ENCODE measurements around the gene CEACAM20. TPM values are rescaled to one million over a fixed set of nuclear protein-coding genes. Genes with fewer than 3 reads are reported as not detected.
A peak's percentile ranks its signal among the peaks of the same experiment; 100 is the strongest.
"Not testable (repeated sequence)": the region's sequence is repeated elsewhere in the genome, so short reads cannot be mapped to it uniquely, and the experiment has no call there.

Gene CEACAM20
- total and polyA plus RNA-seq, 2 experiments from 2014 or later = not detected

DNA sequence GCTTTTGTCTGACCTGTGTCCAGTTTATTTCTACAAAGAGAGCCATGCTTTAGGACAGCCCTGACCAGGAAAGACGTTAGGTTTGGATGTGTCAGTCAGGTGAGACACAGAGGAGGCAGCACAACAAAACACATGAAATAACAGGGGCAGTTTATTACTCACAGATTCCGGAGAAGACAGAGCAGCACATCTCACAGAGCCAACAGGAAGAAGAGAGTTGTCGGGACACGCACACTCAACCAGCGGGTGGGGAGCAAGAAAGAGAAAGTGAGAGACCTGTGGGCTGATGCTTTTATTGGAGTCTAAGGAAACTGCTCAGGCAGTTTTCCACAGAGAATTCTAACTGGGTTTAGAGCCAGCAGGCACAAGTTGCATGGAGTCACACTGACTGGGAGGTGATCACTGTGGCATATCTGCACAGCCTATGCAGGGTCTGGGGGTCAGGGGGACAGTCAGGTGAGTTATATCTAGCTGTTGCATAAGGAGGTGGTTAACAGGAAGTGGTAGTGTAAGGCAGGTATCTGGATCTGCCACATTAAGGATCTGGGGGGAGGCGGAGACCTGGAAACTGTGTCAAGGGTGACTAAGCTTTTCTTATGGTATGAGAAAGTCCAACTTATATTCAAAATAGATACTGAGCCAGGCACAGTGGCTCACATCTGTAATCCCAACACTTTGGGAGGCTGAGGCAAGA, 24.1 kb upstream of the CEACAM20 start (continued):
- TF ChIP-seq STAT1 (IDR thresholded peaks at IDR 0.05; ENCODE audit: unreplicated experiment) = no peak
- TF ChIP-seq NANOG (IDR thresholded peaks at IDR 0.05; ENCODE audit: borderline replicate concordance) = no peak
- TF ChIP-seq, protein P1, sequence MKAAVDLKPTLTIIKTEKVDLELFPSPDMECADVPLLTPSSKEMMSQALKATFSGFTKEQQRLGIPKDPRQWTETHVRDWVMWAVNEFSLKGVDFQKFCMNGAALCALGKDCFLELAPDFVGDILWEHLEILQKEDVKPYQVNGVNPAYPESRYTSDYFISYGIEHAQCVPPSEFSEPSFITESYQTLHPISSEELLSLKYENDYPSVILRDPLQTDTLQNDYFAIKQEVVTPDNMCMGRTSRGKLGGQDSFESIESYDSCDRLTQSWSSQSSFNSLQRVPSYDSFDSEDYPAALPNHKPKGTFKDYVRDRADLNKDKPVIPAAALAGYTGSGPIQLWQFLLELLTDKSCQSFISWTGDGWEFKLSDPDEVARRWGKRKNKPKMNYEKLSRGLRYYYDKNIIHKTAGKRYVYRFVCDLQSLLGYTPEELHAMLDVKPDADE (IDR thresholded peaks at IDR 0.05) = no peak
- no peak for TF ChIP-seq JUNB (IDR thresholded peaks at IDR 0.05; ENCODE audit: unreplicated experiment)
- TF ChIP-seq CREB1 (CRISPR knock-in tag; IDR thresholded peaks at IDR 0.05; ENCODE audit: low read depth) = no peak

DNA sequence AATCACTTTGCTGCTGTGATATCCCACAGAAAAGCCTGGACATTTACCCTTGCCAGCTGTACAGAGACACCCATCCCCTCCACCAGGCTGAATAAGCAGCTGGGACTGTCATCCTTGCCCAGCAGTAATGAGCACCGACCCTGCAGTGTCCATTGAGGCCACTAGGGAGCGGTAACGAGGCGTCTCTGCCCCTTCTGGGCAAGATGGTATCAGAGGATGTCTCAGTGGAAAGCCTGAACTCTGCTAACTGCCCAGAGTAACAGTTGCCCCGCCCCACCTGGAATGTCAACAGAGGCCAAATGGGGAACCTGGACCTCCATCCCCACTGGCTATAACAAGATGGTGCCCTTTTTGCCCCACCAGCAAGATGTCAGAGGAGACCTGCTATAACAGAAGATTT, 22.8 kb upstream of the CEACAM20 start:
- H3K4me3 Mint-ChIP-seq = no peak overlapping the region
- peak; percentile 99 for ATAC-seq

DNA sequence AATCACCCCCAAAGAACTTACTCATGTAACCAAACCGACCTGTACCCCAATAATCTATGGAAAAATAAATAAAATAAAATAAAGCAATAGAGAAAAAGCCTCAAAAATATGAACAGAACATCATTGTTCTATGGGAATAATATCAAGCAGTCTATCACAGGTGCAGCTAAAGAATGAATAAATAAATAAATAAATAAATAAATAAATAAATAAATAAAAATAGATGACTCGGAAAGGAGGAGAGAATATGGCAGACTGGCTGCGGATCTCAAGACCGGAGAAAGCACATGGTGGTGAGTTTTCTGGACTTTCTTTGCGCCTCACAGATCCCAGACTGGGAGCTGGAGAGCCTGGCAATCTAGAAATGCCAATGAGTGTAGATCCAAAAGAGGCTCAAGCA, 22.4 kb upstream of the CEACAM20 start:
- no peak overlapping the region for H3K27ac Mint-ChIP-seq
- peaks cover 3% of the 10 kb centered on the region for H3K27me3 Mint-ChIP-seq (ENCODE audit: insufficient read depth, low read depth, poor library complexity)
- Histone ChIP-seq H3K4me1 (ENCODE audit: insufficient read depth) (no peaks in the 10 kb centered on the region), H3K36me3 (ENCODE audit: insufficient read depth) (no peaks in the 10 kb centered on the region), H3K27me3 (ENCODE audit: insufficient read depth) (no peaks in the 10 kb centered on the region), H3K4me2 (no peak overlapping the region), H3K27ac (ENCODE audit: low read depth) (no peak overlapping the region), H4K20me1 (replicated peaks; ENCODE audit: insufficient read depth) (no peaks in the 10 kb centered on the region), H3K9me2 (ENCODE audit: insufficient read depth) (no peaks in the 10 kb centered on the region), H3K79me2 (replicated peaks; ENCODE audit: insufficient read depth) (no peaks in the 10 kb centered on the region), H2AFZ (no peak overlapping the region), H3F3A (replicated peaks; ENCODE audit: low read depth) (no peaks in the 10 kb centered on the region), H3K4me3 (no peak overlapping the region)
- peaks cover 26% of the 10 kb centered on the region for H3K9me3 Mint-ChIP-seq
- TF ChIP-seq, protein P1 (IDR thresholded peaks at IDR 0.05) = no peak
- TF ChIP-seq ZNF331 (CRISPR knock-in tag; IDR thresholded peaks at IDR 0.05; ENCODE audit: low read depth) (no peak), ZNF114 (CRISPR knock-in tag; IDR thresholded peaks at IDR 0.05) (no peak), CREB1 (CRISPR knock-in tag; IDR thresholded peaks at IDR 0.05; ENCODE audit: low read depth) (no peak), JUNB (IDR thresholded peaks at IDR 0.05; ENCODE audit: unreplicated experiment) (no peak), EZH2phosphoT487 (IDR thresholded peaks at IDR 0.05; ENCODE audit: unreplicated experiment) (no peak)
- TF ChIP-seq, protein P2, sequence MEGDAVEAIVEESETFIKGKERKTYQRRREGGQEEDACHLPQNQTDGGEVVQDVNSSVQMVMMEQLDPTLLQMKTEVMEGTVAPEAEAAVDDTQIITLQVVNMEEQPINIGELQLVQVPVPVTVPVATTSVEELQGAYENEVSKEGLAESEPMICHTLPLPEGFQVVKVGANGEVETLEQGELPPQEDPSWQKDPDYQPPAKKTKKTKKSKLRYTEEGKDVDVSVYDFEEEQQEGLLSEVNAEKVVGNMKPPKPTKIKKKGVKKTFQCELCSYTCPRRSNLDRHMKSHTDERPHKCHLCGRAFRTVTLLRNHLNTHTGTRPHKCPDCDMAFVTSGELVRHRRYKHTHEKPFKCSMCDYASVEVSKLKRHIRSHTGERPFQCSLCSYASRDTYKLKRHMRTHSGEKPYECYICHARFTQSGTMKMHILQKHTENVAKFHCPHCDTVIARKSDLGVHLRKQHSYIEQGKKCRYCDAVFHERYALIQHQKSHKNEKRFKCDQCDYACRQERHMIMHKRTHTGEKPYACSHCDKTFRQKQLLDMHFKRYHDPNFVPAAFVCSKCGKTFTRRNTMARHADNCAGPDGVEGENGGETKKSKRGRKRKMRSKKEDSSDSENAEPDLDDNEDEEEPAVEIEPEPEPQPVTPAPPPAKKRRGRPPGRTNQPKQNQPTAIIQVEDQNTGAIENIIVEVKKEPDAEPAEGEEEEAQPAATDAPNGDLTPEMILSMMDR (conservative IDR thresholded peaks at IDR 0.05; ENCODE audit: low read depth in 2 of 2) = no peak
- DNase-seq (ENCODE audit: low spot score) (no peak), ATAC-seq (no peak)
- H3K4me1 Mint-ChIP-seq = no peaks in the 10 kb centered on the region
- H3K4me3 Mint-ChIP-seq = no peak overlapping the region
- H3K36me3 Mint-ChIP-seq (ENCODE audit: low read depth) = no peaks in the 10 kb centered on the region

More for the DNA sequence above, 22.8 kb upstream of the CEACAM20 start:
- Mint-ChIP-seq H3K27me3 (ENCODE audit: insufficient read depth, low read depth, poor library complexity) (peaks cover 5% of the 10 kb centered on the region), H3K36me3 (ENCODE audit: low read depth) (no peaks in the 10 kb centered on the region), H3K9me3 (peaks cover 22% of the 10 kb centered on the region), H3K27ac (no peak overlapping the region), H3K4me1 (no peaks in the 10 kb centered on the region)
- TF ChIP-seq CREB1 (CRISPR knock-in tag; IDR thresholded peaks at IDR 0.05; ENCODE audit: low read depth) = no peak
- TF ChIP-seq, protein P2 (conservative IDR thresholded peaks at IDR 0.05; ENCODE audit: low read depth in 2 of 2) = peak; percentile 85 to 94
- TF ChIP-seq EZH2phosphoT487 (IDR thresholded peaks at IDR 0.05; ENCODE audit: unreplicated experiment) = no peak
- Histone ChIP-seq H3K4me3 (no peak overlapping the region), H3K4me1 (ENCODE audit: insufficient read depth) (no peaks in the 10 kb centered on the region), H3K9me2 (ENCODE audit: insufficient read depth) (no peaks in the 10 kb centered on the region), H3K79me2 (replicated peaks; ENCODE audit: insufficient read depth) (no peaks in the 10 kb centered on the region), H2AFZ (no peak overlapping the region), H3K36me3 (ENCODE audit: insufficient read depth) (no peaks in the 10 kb centered on the region), H4K20me1 (replicated peaks; ENCODE audit: insufficient read depth) (no peaks in the 10 kb centered on the region), H3K27ac (ENCODE audit: low read depth) (no peak overlapping the region), H3F3A (replicated peaks; ENCODE audit: low read depth) (no peaks in the 10 kb centered on the region), H3K4me2 (no peak overlapping the region), H3K27me3 (ENCODE audit: insufficient read depth) (no peaks in the 10 kb centered on the region)
- DNase-seq (ENCODE audit: low spot score) = peak; percentile 87

DNA sequence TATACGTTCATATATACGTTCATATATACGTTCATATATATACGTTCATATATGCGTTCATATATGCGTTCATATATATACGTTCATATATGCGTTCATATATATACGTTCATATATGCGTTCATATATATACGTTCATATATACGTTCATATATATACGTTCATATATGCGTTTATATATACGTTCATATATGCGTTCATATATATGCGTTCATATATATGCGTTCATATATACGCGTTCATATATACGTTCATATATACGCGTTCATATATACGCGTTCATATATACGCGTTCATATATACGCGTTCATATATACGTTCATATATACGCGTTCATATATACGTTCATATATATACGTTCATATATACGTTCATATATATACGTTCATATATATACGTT, 21.5 kb upstream of the CEACAM20 start:
- H3K4me1 ChIP-seq (ENCODE audit: insufficient read depth); H3K27ac ChIP-seq (ENCODE audit: low read depth); H3K27me3 ChIP-seq (ENCODE audit: insufficient read depth); H4K20me1 ChIP-seq (replicated peaks; ENCODE audit: insufficient read depth); H3K9me2 ChIP-seq (ENCODE audit: insufficient read depth); H3K4me3 Mint-ChIP-seq; H2AFZ ChIP-seq; ATAC-seq; H3F3A ChIP-seq (replicated peaks; ENCODE audit: low read depth); H3K4me3 ChIP-seq; DNase-seq (ENCODE audit: low spot score); H3K36me3 ChIP-seq (ENCODE audit: insufficient read depth); H3K27me3 Mint-ChIP-seq (ENCODE audit: insufficient read depth, low read depth, poor library complexity); H3K79me2 ChIP-seq (replicated peaks; ENCODE audit: insufficient read depth); H3K36me3 Mint-ChIP-seq (ENCODE audit: low read depth); H3K4me1 Mint-ChIP-seq; H3K4me2 ChIP-seq; H3K27ac Mint-ChIP-seq: not testable (repeated sequence)
- H3K9me3 Mint-ChIP-seq = peaks cover 28% of the 10 kb centered on the region

All from GM23338 (cell line).